Neural crest cell (in vitro differentiated cells): ENCODE data around the gene SLC27A4. TPM values are rescaled to one million over a fixed set of nuclear protein-coding genes. Genes with fewer than 3 reads are reported as not detected.
A peak's percentile ranks its signal among the peaks of the same experiment; 100 is the strongest.

Experiments used
- DNase-seq: peaks from one replicate; pipeline ENCODE4 v3.0.0; 2021; ENCODE audit warnings: low read depth, mixed read lengths, low spot score
- H3K27ac Mint-ChIP-seq: one replicate; pipeline ENCODE4 v1.8.0; 2021; ENCODE audit warnings: mild to moderate bottlenecking, mixed read lengths; ENCODE audit not compliant: unreplicated experiment
- H3K27me3 Mint-ChIP-seq: 2 replicates; pipeline ENCODE4 v1.8.0; 2021; ENCODE audit warnings: low read depth, mild to moderate bottlenecking, mixed read lengths
- H3K36me3 Mint-ChIP-seq: 2 replicates; pipeline ENCODE4 v1.8.0; 2021; ENCODE audit warnings: low read depth, mild to moderate bottlenecking, mixed read lengths
- H3K4me1 Mint-ChIP-seq: 2 replicates; pipeline ENCODE4 v1.8.0; 2021; ENCODE audit warnings: mixed read lengths
- H3K4me3 Mint-ChIP-seq: one replicate; pipeline ENCODE4 v1.8.0; 2021; ENCODE audit warnings: mild to moderate bottlenecking, mixed read lengths
- H3K9me3 Mint-ChIP-seq: 2 replicates; pipeline ENCODE4 v1.8.0; 2021; ENCODE audit warnings: mixed read lengths
- total RNA-seq: library from RNA; stranded (reverse); gene quantifications from 2 replicates; pipeline ENCODE4 v1.2.1, GENCODE V29; 2021
- TF ChIP-seq, protein P1 (sequence below): fragments of 200-600 bp; sonication (generic); conservative IDR thresholded peaks from 2 replicates; pipeline ENCODE4 v1.5.0; 2021; ENCODE audit warnings: antibody characterized with exemption, mild to moderate bottlenecking

The SLC27A4 gene
- total RNA-seq, 1 donor from 2014 or later, result 45.6 TPM

- no peaks in the 10 kb centered on the region for H3K9me3 Mint-ChIP-seq
- no peak for DNase-seq
- H3K4me1 Mint-ChIP-seq, result peaks cover 26% of the 10 kb centered on the region
- peak overlapping the region; percentile 98 for H3K4me3 Mint-ChIP-seq
- peaks cover 6% of the 10 kb centered on the region for H3K36me3 Mint-ChIP-seq
- TF ChIP-seq, protein P1, sequence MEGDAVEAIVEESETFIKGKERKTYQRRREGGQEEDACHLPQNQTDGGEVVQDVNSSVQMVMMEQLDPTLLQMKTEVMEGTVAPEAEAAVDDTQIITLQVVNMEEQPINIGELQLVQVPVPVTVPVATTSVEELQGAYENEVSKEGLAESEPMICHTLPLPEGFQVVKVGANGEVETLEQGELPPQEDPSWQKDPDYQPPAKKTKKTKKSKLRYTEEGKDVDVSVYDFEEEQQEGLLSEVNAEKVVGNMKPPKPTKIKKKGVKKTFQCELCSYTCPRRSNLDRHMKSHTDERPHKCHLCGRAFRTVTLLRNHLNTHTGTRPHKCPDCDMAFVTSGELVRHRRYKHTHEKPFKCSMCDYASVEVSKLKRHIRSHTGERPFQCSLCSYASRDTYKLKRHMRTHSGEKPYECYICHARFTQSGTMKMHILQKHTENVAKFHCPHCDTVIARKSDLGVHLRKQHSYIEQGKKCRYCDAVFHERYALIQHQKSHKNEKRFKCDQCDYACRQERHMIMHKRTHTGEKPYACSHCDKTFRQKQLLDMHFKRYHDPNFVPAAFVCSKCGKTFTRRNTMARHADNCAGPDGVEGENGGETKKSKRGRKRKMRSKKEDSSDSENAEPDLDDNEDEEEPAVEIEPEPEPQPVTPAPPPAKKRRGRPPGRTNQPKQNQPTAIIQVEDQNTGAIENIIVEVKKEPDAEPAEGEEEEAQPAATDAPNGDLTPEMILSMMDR, result no peak
- peaks cover 2% of the 10 kb centered on the region for H3K27me3 Mint-ChIP-seq
- H3K27ac Mint-ChIP-seq, result peak overlapping the region; percentile 46
Observed at GRCh38 chr9:128321879-128322403, 18.4 kb upstream of the SLC27A4 start.

- H3K4me3 Mint-ChIP-seq, result peak within 1 kb of the TSS; percentile 98
- peak within 1 kb of the TSS; percentile 99 for H3K27ac Mint-ChIP-seq
- H3K4me1 Mint-ChIP-seq, result peaks cover 26% of the 10 kb centered on the region
- TF ChIP-seq, protein P1, result no peak
- H3K36me3 Mint-ChIP-seq, result peaks cover 3% of the 10 kb centered on the region
- H3K9me3 Mint-ChIP-seq, result no peaks in the 10 kb centered on the region
- DNase-seq, result peak; percentile 84
- peaks cover 2% of the 10 kb centered on the region for H3K27me3 Mint-ChIP-seq
Observed at GRCh38 chr9:128322404-128323211, 17.7 kb upstream of the SLC27A4 start, which contains the start of the genes COQ4 and TRUB2. Gene COQ4 (plus strand): TSS chr9:128322839. CDS start chr9:128322859, 20 bp downstream. Gene TRUB2 (minus strand): TSS chr9:128322447. CDS start chr9:128322408, 39 bp downstream.

- peaks cover 26% of the 10 kb centered on the region for H3K4me1 Mint-ChIP-seq
- peaks cover 2% of the 10 kb centered on the region for H3K27me3 Mint-ChIP-seq
- peaks cover 2% of the 10 kb centered on the region for H3K36me3 Mint-ChIP-seq
- H3K4me3 Mint-ChIP-seq, result peak overlapping the region; percentile 98
- H3K27ac Mint-ChIP-seq, result peak overlapping the region; percentile 62
- no peaks in the 10 kb centered on the region for H3K9me3 Mint-ChIP-seq
- TF ChIP-seq, protein P1, result no peak
- no peak for DNase-seq
Observed at GRCh38 chr9:128323212-128323730, 17.1 kb upstream of the SLC27A4 start.

DNA sequence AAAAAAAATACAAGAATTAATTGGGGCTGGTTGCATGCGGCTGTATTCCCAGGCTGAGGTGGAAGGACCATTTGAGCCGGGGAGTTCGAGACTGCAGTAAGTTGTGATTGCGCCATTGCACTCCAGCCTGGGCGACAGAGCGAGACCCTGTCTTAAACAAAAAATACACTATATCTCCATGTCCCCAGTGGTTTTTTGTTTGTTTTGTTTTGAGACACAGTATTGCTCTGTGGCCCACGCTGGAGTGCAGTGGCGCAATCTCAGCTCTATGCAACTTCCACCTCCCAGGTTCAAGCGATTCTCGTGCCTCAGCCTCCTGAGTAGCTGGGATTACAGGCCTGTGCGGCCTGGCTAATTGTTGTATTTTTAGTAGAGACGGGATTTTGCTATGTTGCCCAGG is 16.5 kb upstream of the SLC27A4 start:
- DNase-seq, result no peak
- peaks cover 2% of the 10 kb centered on the region for H3K36me3 Mint-ChIP-seq
- H3K27me3 Mint-ChIP-seq, result peaks cover 2% of the 10 kb centered on the region
- no peak overlapping the region for H3K27ac Mint-ChIP-seq
- H3K9me3 Mint-ChIP-seq, result no peaks in the 10 kb centered on the region
- H3K4me3 Mint-ChIP-seq, result peak overlapping the region; percentile 98
- TF ChIP-seq, protein P1, result no peak
- peaks cover 26% of the 10 kb centered on the region for H3K4me1 Mint-ChIP-seq

DNA sequence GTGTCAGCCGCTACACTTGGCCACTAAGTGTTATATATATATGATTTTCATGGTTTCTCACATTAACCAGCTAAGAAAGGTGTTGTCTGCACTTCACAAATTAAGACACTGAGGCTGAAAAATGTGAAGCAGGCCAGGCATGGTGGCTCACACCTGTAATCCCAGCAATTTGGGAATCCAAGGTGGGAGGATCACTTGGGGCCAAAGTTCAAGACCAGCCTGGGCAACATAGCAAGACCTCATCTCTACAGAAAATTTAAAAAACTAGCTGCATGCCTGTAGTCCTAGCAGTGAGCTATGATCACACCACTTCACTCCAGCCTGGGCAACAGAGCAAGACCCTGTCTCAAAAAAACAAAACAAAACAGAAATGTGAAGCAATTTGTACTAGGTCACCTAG is 15.9 kb upstream of the SLC27A4 start:
- H3K36me3 Mint-ChIP-seq, result peaks cover 2% of the 10 kb centered on the region
- peaks cover 26% of the 10 kb centered on the region for H3K4me1 Mint-ChIP-seq
- TF ChIP-seq, protein P1, result no peak
- H3K4me3 Mint-ChIP-seq, result peak overlapping the region; percentile 98
- no peak for DNase-seq
- H3K27ac Mint-ChIP-seq, result peak overlapping the region; percentile 78
- H3K27me3 Mint-ChIP-seq, result peaks cover 2% of the 10 kb centered on the region
- no peaks in the 10 kb centered on the region for H3K9me3 Mint-ChIP-seq
